K562 (cell line): Measurements from ENCODE around the gene ACSL6. TPM values are rescaled to one million over a fixed set of nuclear protein-coding genes. Genes with fewer than 3 reads are reported as not detected.

Experiments used
- ATAC-seq: fragments of 200-7000 bp; cut with Tn5 transposase; 3 replicates; pipeline ENCODE4 v1.9.1; 2020; ENCODE audit warnings: moderate library complexity
- BruUV-seq: library from RNA; stranded (reverse); fragments of 400-500 nt; replicated peaks from 2 replicates; lab custom pipeline; 2021; lab: Mats Ljungman, UMichigan
- CTCF ChIA-PET: fragments of 300-600 bp; formaldehyde crosslinking; extraction: SDS; loops from one replicate; lab custom pipeline; 2021; ENCODE audit warnings: low intra/inter-chr PET ratio; lab: Yijun Ruan, JAX
- POLR2A ChIA-PET: fragments of 300-600, 350-650 bp; sonication (Branson Sonifier 250); formaldehyde crosslinking; extraction: SDS; loops from one replicate; lab custom pipeline; 2021; ENCODE audit warnings: antibody characterized with exemption, inconsistent platforms; lab: Yijun Ruan, JAX
- DNase-seq, 4 experiments: peaks; one replicate each; pipeline versions ENCODE4 v3.0.0 to v3.0.0-alpha.2; 2011 to 2018; ENCODE audit warnings: low spot score in 3 of 4, mixed read lengths in 3 of 4; ENCODE audit errors: extremely low read depth in 1 of 4
- FAIRE-seq: peaks from 2 replicates; lab custom pipeline; 2011; peaks lifted over from hg19 to GRCh38; lab: Jason Lieb, UNC
- H2AFZ ChIP-seq: 2 replicates; pipeline ENCODE4 v1.6.0; 2011; ENCODE audit warnings: low read depth, low read length, control low read depth, inconsistent platforms
- H3K27ac ChIP-seq: fragments of 200-600 bp; 3 replicates; pipeline ENCODE4 v1.8.0; 2011; ENCODE audit warnings: low read depth, mild to moderate bottlenecking, control low read depth, inconsistent platforms, low read length, moderate library complexity, mixed read lengths; ENCODE audit errors: extremely low read depth
- H3K27me3 ChIP-seq, 2 experiments: fragments of 300-600 bp in 1 of 2; 2 replicates in 1 of 2; 3 replicates in 1 of 2; pipeline versions ENCODE4 v1.6.0 to v1.8.0; 2011; ENCODE audit warnings: inconsistent platforms in 2 of 2, low read length in 2 of 2, mild to moderate bottlenecking in 1 of 2, mixed read lengths in 1 of 2, moderate library complexity in 1 of 2; ENCODE audit not compliant: control insufficient read depth in 2 of 2, insufficient read depth in 2 of 2
- H3K36me3 ChIP-seq: fragments of 300-600 bp; 3 replicates; pipeline ENCODE4 v1.8.0; 2011; ENCODE audit warnings: mild to moderate bottlenecking, low read length, inconsistent platforms; ENCODE audit not compliant: control insufficient read depth, insufficient read depth
- H3K4me1 ChIP-seq, 2 experiments: fragments of 200-600 bp in 1 of 2; replicated peaks in 1 of 2; 2 replicates in 1 of 2; 3 replicates in 1 of 2; pipeline versions ENCODE4 v1.5.1 to v1.8.0; 2011; ENCODE audit warnings: inconsistent platforms in 2 of 2, low read length in 2 of 2, mild to moderate bottlenecking in 1 of 2, mixed read lengths in 1 of 2, moderate library complexity in 1 of 2; ENCODE audit not compliant: control insufficient read depth in 2 of 2, insufficient read depth in 2 of 2
- H3K4me2 ChIP-seq: 2 replicates; pipeline ENCODE4 v1.6.1; 2011; ENCODE audit warnings: low read length, control low read depth, inconsistent platforms, mixed read lengths; ENCODE audit not compliant: insufficient read depth
- H3K4me3 ChIP-seq: fragments of 200-600 bp; sonication (generic), shearing (Covaris generic); 2 replicates; pipeline ENCODE4 v1.5.1; 2016; ENCODE audit warnings: control low read depth, inconsistent platforms
- H3K79me2 ChIP-seq: fragments of 200-600 bp; 3 replicates; pipeline ENCODE4 v1.8.0; 2011; ENCODE audit warnings: low read length, inconsistent platforms; ENCODE audit not compliant: control insufficient read depth, insufficient read depth
- H3K9ac ChIP-seq, 2 experiments: 2 replicates each; pipeline versions ENCODE4 v1.6.0 to v1.6.1; 2011; ENCODE audit warnings: low read depth in 2 of 2, low read length in 2 of 2, control low read depth in 1 of 2, inconsistent platforms in 1 of 2, mild to moderate bottlenecking in 1 of 2, mixed read lengths in 1 of 2; ENCODE audit not compliant: insufficient read depth in 1 of 2
- H3K9me1 ChIP-seq: one replicate; pipeline ENCODE4 v1.6.0; 2011; ENCODE audit warnings: inconsistent platforms, mild to moderate bottlenecking, low read length, moderate library complexity; ENCODE audit not compliant: control insufficient read depth, insufficient read depth
- H3K9me3 ChIP-seq: replicated peaks from 2 replicates; pipeline ENCODE4 v1.5.1; 2011; ENCODE audit warnings: low read depth, low read length, inconsistent platforms; ENCODE audit not compliant: control insufficient read depth, insufficient read depth
- H4K20me1 ChIP-seq: replicated peaks from 2 replicates; pipeline ENCODE4 v1.6.1; 2011; ENCODE audit warnings: low read length, inconsistent platforms, mixed read lengths; ENCODE audit not compliant: control insufficient read depth, insufficient read depth
- BMI1 ChIP-seq: fragments of 150-350 bp; IDR thresholded peaks from 2 replicates; pipeline ENCODE4 v1.6.1; 2014; ENCODE audit warnings: low read length
- CBFB ChIP-seq: sonication (generic); formaldehyde crosslinking; IDR thresholded peaks from 2 replicates; pipeline ENCODE4 v1.4.0; 2020; ENCODE audit warnings: mild to moderate bottlenecking, missing genetic modification reagents
- EP400 ChIP-seq: fragments of 450-650 bp; IDR thresholded peaks from 2 replicates; pipeline ENCODE4 v1.6.1; 2017; ENCODE audit warnings: antibody characterized with exemption, mild to moderate bottlenecking, moderate library complexity
- NBN ChIP-seq: fragments of 450-650 bp; IDR thresholded peaks from 2 replicates; pipeline ENCODE4 v1.6.1; 2016; ENCODE audit warnings: low read depth, mild to moderate bottlenecking
- NR3C1 ChIP-seq: sonication (generic); formaldehyde crosslinking; IDR thresholded peaks from 2 replicates; pipeline ENCODE4 v1.8.1; 2022; ENCODE audit warnings: missing genetic modification reagents
- PRPF4 ChIP-seq: fragments of 200-400 bp; formaldehyde crosslinking; IDR thresholded peaks from one replicate; pipeline ENCODE4 v1.6.1; 2017; ENCODE audit warnings: low read length, low read depth, mild to moderate bottlenecking; ENCODE audit not compliant: insufficient read depth, poor library complexity, severe bottlenecking
- PYGO2 ChIP-seq: fragments of 450-650 bp; IDR thresholded peaks from 2 replicates; pipeline ENCODE4 v1.6.1; 2016; ENCODE audit warnings: mild to moderate bottlenecking, missing genetic modification characterization, moderate library complexity, missing compliant biosample characterization
- SRSF9 ChIP-seq: fragments of 200-400 bp; formaldehyde crosslinking; IDR thresholded peaks from 2 replicates; pipeline ENCODE4 v1.6.1; 2017; ENCODE audit warnings: low read depth, low read length, borderline replicate concordance
- ZNF311 ChIP-seq: fragments of 250-450 bp; sonication (Bioruptor Pico); IDR thresholded peaks from 2 replicates; pipeline ENCODE4 v1.4.0; 2020; ENCODE audit warnings: mild to moderate bottlenecking, moderate library complexity
- ZNF384 ChIP-seq: IDR thresholded peaks from 2 replicates; pipeline ENCODE4 v1.6.1; 2012; ENCODE audit warnings: low read depth, low read length, improper control_type of control experiment
- WGBS: fragments of 100-300 bp; shearing (Covaris generic); methylation state at CpG from one replicate; pipeline ENCODE4 v1.1.6; 2016; ENCODE audit warnings: low coverage, mixed read lengths; ENCODE audit not compliant: insufficient coverage; ENCODE audit errors: missing lambda C conversion rate; 5-methylcytosine and 5-hydroxymethylcytosine counted together
- in situ Hi-C: fragments of 300-500 bp; cut with MboI; formaldehyde crosslinking; loops from 4 replicates; pipeline ENCODE4 v1.15.0; 2018; ENCODE audit warnings: inconsistent platforms, mixed read lengths
- intact Hi-C: fragments of 100-400 bp; cut with micrococcal nuclease; formaldehyde crosslinking; loops from 2 replicates; pipeline ENCODE4 v1.14.2; 2022
- polyA plus RNA-seq, 8 experiments: library from polyadenylated mRNA; depleted of rRNA in 4 of 8; stranded (reverse) in 5 of 8; unstranded in 3 of 8; fragments of >200 nt; fragmentation: Nextera tagmentation in 2 of 8; fragmentation: Illumina TruSeq in 1 of 8; extraction: Ambion mirVana in 2 of 8; extraction: Trizol in 1 of 8; gene quantifications; 2 replicates each; pipeline versions ENCODE4 v1.2.1 to v1.2.3, GENCODE V29; 2011 to 2014; ENCODE audit warnings: inconsistent platforms in 1 of 8, missing spikeins in 1 of 8
- total RNA-seq, 7 experiments: library from RNA; depleted of rRNA in 6 of 7; stranded (reverse); fragments of >200 nt in 6 of 7; fragmentation: Illumina TruSeq in 2 of 7; extraction: Trizol in 2 of 7; gene quantifications; 2 replicates each; pipeline versions ENCODE4 v1.2.1 to v1.2.3, GENCODE V29; 2011 to 2021; ENCODE audit warnings: low replicate concordance in 1 of 7
- TF ChIP-seq, protein P1 (sequence below): fragments of 200-800 bp; sonication (Bioruptor generic); IDR thresholded peaks from 2 replicates; pipeline ENCODE4 v1.6.1; 2017; ENCODE audit warnings: missing genetic modification characterization, missing compliant biosample characterization

ACSL6 gene
- total and polyA plus RNA-seq, 9 of the 15 experiments (the other 6 are each of a cell fraction or from before 2014, with no cell fraction given) = 0.50 to 1.5 (median 0.69) TPM

- peak; percentile 57 for FAIRE-seq
- Histone ChIP-seq H3K9ac (no peak overlapping the region), H3K9me1 (no peaks in the 10 kb centered on the region), H4K20me1 (no peaks in the 10 kb centered on the region), H3K27me3 (no peaks in the 10 kb centered on the region; a peak in 1 of 5 replicates), H3K79me2 (no peaks in the 10 kb centered on the region), H3K4me2 (no peak overlapping the region), H3K9me3 (no peaks in the 10 kb centered on the region), H3K4me3 (no peak overlapping the region), H3K36me3 (no peaks in the 10 kb centered on the region), H3K27ac (no peak overlapping the region), H2AFZ (0 out of 2 replicates have a peak overlapping the region, but pooled peaks have one; percentile 23), H3K4me1 (no peaks in the 10 kb centered on the region)
- BruUV-seq = no TSS peak
- peak; percentile 63; the same call in 2 of the 3 replicates for ATAC-seq
- in situ Hi-C loops (no loop called here), intact Hi-C loops (no loop called here)
- 26% methylated on average over 3 of the region's 3 CpGs for WGBS
- POLR2A ChIA-PET = interaction anchor here (1.1 kb wide), 1 partner anchor 10 kb away, joined by 3 read pairs; no protein-coding TSS in a partner anchor
- CTCF ChIA-PET = no interaction called here
- TF ChIP-seq NR3C1 (CRISPR knock-in tag) = no peak
- TF ChIP-seq ZNF311 = no peak
- no peak for TF ChIP-seq NBN
- TF ChIP-seq ZNF384 = no peak
- TF ChIP-seq, protein P1, sequence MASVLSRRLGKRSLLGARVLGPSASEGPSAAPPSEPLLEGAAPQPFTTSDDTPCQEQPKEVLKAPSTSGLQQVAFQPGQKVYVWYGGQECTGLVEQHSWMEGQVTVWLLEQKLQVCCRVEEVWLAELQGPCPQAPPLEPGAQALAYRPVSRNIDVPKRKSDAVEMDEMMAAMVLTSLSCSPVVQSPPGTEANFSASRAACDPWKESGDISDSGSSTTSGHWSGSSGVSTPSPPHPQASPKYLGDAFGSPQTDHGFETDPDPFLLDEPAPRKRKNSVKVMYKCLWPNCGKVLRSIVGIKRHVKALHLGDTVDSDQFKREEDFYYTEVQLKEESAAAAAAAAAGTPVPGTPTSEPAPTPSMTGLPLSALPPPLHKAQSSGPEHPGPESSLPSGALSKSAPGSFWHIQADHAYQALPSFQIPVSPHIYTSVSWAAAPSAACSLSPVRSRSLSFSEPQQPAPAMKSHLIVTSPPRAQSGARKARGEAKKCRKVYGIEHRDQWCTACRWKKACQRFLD (CRISPR knock-in tag) = no peak
- TF ChIP-seq BMI1 = no peak
- TF ChIP-seq PRPF4 = no peak
- TF ChIP-seq SRSF9 = no peak
- no peak for TF ChIP-seq EP400
- no peak for TF ChIP-seq PYGO2 (tag)
- no peak for TF ChIP-seq CBFB (CRISPR knock-in tag)
- peak in 1 of 4 experiments; percentile 13 for DNase-seq
These were observed 51.6 kb downstream of the ACSL6 start for GRCh38 chr5:131959906-131960305.
